EL (cell line): Measurements from ENCODE around the gene SEMA3B.
A peak's percentile ranks its signal among the peaks of the same experiment; 100 is the strongest.

Source experiments
- DNase-seq: peaks from one replicate; pipeline ENCODE4 v3.0.0-alpha.2; 2016

SEMA3B gene

DNA sequence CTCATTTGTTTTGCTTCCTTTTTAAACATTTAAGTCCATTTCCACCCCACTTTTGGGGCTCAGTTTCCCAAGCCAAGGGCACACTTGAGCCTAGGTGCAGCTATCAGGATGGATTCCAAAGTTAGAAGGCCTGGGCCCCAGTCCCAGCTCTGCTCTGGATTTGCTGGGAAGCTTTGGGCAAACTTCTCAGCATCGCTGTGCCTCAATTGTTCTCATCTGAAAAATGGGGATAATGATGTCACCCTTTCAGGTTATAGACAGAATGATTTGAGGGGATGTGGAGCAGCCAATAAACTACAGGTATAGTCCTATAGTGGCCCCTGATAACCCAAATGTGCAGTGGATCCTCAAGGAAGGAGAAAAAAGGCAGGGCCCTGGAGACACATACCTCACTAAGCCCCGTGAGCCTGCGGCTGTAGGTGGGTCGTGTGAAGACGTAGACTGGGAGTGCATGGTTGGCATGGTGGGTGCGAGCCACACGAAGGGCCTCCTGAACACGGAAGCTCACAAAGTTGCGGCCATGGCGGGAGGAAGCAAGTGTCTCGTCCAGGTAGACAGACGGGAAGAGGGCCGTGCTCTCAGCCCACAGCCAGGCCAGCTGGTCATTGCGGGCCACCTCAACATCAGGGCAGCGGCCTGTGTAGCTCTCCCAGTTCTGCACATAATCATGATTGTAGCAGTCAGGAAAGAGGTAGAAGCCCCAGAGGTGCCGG is 50.4 kb downstream of the SEMA3B start:
- DNase-seq = no peak

- no peak for DNase-seq
These were observed 51.1 kb downstream of the SEMA3B start for GRCh38 chr3:50319894-50320625.

DNA sequence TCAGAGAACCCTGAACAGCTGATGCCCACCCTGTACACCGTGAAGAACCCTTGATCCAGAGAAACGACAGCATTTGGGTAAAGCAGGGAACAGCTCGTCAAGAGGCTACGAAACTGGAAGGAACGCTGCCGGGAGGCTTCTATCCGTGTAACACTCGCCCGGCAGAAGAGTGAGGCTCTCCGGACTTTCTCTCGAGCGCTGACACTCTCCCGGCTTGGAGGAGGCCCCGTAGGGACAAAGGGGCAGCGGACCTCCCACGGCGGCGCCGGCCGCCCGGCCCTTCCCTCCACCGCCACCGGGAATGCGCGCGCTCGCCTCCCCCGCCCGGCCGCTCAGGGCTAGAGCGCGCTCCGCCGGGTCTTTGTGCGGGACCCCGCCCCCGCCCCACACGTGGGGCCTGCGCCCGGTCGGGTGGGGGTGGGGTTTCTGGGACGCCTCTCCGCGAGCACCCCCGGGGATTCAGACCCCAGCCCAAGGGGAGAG is 51.9 kb downstream of the SEMA3B start:
- peak; percentile 70 for DNase-seq

- peak; percentile 88 for DNase-seq
These were observed 52.6 kb downstream of the SEMA3B start for GRCh38 chr3:50321336-50322114.

GRCh38 chr3:50322115-50322385 is 53.1 kb downstream of the SEMA3B start:
- DNase-seq = no peak

DNA sequence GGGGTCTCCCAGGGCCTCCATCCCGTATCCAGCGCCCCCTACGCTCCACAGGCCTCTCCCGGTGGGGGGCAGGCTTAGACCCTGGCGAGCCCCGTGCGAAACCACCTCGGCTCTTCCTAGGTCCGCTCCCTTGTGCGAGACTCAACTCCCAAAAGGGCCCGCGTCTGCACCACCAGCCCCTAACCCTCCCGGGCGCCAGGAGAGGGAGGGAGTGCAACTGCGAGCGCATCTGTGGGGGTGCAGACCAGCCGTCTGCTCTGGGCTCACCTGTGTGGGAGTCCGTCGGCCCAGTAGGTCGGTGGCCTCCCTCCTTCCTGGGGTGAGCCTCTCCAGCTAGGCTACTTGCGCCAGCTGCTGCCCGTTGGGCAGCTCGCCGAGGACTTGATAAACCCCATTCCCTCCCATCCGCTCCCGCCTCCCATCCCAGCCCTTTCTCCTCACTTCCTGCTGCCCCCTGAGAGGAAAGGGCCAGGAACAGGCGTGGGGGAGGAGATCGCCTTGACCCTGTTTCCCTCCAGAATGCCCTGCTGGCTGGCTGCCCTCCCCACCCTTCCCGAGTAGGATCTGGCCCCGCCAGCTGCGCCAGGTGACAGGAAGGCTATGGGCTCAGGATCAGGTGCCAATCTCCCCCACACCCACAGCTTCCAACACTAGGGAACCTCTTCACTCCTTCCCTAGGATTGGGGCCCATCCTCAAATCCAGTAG is 53.6 kb downstream of the SEMA3B start, which contains the start of gene HYAL2:
TSS of gene HYAL2 (minus strand) at position 360 of the 706 bp plus-strand sequence. CDS start 2,256 bp downstream, outside the sequence.
- DNase-seq = no peak

GRCh38 chr3:50323092-50323600 is 54.2 kb downstream of the SEMA3B start:
- DNase-seq = no peak

DNA sequence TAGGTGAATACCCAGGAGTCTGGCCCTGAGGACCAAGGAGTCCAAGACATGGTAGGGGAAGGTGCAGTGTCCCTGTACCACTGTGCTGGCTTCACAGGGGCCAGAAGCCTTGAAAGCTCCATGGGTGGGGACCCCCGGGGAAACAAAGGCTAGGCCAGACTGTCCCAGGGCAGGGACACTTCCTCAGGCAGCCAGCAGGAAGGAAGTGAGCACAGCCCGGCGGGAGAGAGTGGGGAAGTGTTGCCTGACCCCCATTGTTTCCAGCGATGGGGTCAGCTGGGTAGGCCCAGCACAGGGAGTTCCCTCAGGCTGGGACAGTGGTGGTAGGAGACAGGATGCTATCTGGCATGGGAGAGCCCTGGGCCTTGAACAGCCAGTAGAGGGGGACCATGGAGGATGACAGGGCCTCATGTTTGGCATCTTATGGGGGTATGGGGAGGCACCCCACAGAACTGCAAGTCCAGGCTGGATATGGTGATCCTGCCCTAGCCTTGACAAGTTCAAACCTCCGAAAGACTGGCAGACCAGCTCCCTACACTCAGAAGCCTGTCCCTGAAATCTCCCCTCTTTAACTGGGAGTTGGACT is 54.8 kb downstream of the SEMA3B start:
- no peak for DNase-seq

GRCh38 chr3:50324351-50325112 is 55.6 kb downstream of the SEMA3B start:
- DNase-seq = peak; percentile 66

DNA sequence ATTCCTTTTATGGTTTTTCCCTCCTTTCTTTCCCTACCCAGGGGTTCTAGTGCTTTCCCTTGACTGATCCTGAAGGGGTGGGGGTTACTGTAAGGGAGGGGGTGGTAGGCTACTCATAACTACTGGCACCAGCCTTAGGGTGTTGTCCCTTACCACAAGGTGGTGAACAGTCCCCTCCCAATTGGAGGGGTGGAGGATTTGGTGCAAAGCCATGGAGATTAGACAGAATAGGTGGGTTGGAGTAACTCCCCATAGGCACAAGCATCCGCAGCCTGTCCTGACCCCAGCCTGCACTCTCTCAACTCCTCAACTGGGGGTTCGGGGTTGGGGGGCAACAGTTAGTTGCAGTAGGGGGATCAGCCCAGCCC is 56.1 kb downstream of the SEMA3B start:
- no peak for DNase-seq

DNA sequence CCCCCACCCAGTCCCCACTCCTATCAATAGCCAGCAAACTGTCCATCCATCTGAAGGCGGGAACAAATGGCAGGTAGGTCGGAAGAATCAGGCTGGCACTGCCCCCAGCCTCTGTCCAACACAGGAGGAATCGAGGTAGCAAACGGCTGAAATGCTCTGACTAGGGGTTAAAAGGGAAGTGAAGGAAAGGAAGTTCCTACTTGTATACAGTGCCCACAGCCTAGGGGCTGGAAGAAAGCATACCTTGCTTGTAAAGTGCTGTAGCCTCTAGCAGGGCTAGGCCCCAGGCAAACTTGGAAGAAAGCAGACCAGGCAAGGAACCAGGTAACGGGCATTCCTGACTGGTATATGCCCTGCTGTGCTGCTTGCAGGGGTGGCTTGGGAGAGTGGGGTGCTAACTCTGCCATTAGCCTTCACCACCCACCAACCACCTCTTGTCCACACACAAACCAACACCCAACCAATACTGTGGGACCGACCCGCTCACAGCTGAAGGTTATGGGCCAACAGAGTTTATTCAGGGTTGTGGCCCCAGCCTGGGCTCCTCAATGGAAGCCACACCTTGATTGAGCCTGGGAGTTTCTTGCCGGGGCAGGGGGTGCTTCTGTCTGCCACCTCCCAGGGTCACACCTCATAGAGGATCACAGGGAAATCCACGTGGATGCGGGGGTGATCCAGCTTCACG is 56.7 kb downstream of the SEMA3B start:
- DNase-seq = no peak

DNA sequence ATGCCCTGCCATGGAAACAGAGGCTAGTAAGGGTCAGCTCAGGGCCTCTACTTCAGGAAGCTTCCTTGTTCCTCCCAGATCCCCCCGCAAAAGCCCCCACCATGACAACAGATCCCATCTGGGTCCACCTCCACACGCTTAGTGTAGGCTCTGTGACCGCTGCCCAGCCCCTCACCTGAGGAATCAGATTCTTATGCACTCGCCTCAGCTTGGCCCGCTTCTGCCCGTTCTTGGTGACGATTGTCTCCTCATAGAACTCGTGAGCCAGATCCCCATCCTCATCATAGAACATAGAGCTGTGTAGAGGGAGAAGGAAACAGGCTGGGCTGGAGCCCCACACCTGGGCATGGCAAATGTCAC is 57.2 kb downstream of the SEMA3B start:
- DNase-seq = no peak

DNA sequence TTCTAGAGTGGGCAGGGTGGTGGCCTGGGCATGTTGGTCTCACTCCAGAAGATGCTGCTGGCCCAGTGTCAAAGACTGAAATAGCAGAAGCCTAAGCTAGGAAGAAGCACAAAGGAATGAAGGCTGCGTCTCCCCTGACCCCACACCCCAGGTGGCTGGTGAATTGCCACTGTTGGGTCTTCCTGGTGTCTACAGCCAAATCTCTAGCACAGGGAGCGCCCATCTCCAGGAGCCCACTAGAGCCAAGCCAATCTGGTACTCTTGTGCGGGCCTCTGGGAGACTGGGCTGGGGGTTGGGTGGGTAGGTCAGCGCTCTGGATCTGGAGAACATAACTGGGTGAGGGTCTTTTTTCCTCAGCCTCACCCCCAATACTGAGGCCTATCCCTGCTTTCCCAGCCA is 58.2 kb downstream of the SEMA3B start:
- no peak for DNase-seq
